ENCODE results near the gene RHOF. TPM values are rescaled to one million over a fixed set of nuclear protein-coding genes. Genes with fewer than 3 reads are reported as not detected.

The RHOF gene
- total RNA-seq, 2 experiments from 2014 or later, result 100.0 to 105 TPM

GRCh38 chr12:121740847-121741246 is 52.6 kb downstream of the RHOF start:
- H3K36me3 Mint-ChIP-seq (ENCODE audit: low read depth), result peaks cover 3% of the 10 kb centered on the region
- ChIA-PET CTCF (interaction anchor here (0.6 to 0.9 kb wide), 2 partner anchors 28 to 114 kb away, joined by 3 read pairs; partner anchors contain the start of gene TMEM120B), POLR2A (no interaction called here)
- H3K4me3 Mint-ChIP-seq, result no peak overlapping the region
- H3K9me3 Mint-ChIP-seq (ENCODE audit: low read depth), result no peaks in the 10 kb centered on the region
- no peak for ATAC-seq
- intact Hi-C loops (cut with DNase I, micrococcal nuclease), result no loop called here
- no peak for DNase-seq
- H3K27me3 Mint-ChIP-seq, result no peaks in the 10 kb centered on the region
- no peak overlapping the region for H3K27ac Mint-ChIP-seq
- H3K4me1 Mint-ChIP-seq, result peaks cover 2% of the 10 kb centered on the region

DNA sequence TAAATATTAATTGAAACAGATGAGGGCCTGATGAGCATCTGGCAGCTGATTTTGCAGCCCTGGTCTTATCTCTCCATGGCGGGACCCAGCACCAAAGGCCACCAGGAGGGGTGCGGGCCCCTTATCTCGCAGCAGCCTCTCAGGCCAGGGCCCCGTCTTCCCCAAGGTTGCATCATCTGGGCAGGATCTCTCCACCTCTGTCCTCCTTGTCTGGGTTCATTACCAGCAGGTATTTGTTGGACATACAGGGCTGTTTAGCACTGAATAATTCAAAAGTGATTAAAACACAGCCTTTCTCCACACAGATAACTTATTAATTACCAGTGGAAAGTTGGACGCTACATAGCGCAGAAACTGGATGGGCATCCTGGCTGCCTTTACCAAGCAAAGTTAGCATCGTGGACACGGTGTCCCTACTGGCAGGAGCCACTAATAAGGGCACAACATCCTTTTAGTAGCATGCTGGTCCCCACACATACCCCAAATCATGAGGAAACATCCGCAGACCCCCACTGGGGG is 55.1 kb downstream of the RHOF start:
- intact Hi-C loops (cut with DNase I, micrococcal nuclease), result no loop called here
- no peak for ATAC-seq
- no peak overlapping the region for H3K4me3 Mint-ChIP-seq
- H3K27me3 Mint-ChIP-seq, result no peaks in the 10 kb centered on the region
- no peak for DNase-seq
- peaks cover 2% of the 10 kb centered on the region for H3K4me1 Mint-ChIP-seq
- H3K27ac Mint-ChIP-seq, result no peak overlapping the region
- H3K9me3 Mint-ChIP-seq (ENCODE audit: low read depth), result no peaks in the 10 kb centered on the region
- H3K36me3 Mint-ChIP-seq (ENCODE audit: low read depth), result no peaks in the 10 kb centered on the region
- CTCF ChIA-PET, result interaction anchor here (0.7 kb wide), 1 partner anchor 147 kb away, joined by 3 read pairs; no protein-coding TSS in a partner anchor
- POLR2A ChIA-PET, result no interaction called here

GRCh38 chr12:121733849-121734248 is 59.6 kb downstream of the RHOF start:
- no peaks in the 10 kb centered on the region for H3K36me3 Mint-ChIP-seq (ENCODE audit: low read depth)
- no peaks in the 10 kb centered on the region for H3K27me3 Mint-ChIP-seq
- intact Hi-C loops (cut with DNase I, micrococcal nuclease), result no loop called here
- ChIA-PET POLR2A (interaction anchor here (0.7 kb wide), 1 partner anchor 178 kb away, joined by 3 read pairs; no protein-coding TSS in a partner anchor), CTCF (no interaction called here)
- no peak overlapping the region for H3K27ac Mint-ChIP-seq
- DNase-seq (no peak), ATAC-seq (no peak)
- no peaks in the 10 kb centered on the region for H3K4me1 Mint-ChIP-seq
- H3K4me3 Mint-ChIP-seq, result no peak overlapping the region
- no peaks in the 10 kb centered on the region for H3K9me3 Mint-ChIP-seq (ENCODE audit: low read depth)

GRCh38 chr12:121731473-121731872 is 62.0 kb downstream of the RHOF start:
- CTCF ChIA-PET, result no interaction called here
- Mint-ChIP-seq H3K27ac (no peak overlapping the region), H3K36me3 (ENCODE audit: low read depth) (no peaks in the 10 kb centered on the region), H3K4me3 (no peak overlapping the region), H3K27me3 (no peaks in the 10 kb centered on the region), H3K4me1 (no peaks in the 10 kb centered on the region), H3K9me3 (ENCODE audit: low read depth) (no peaks in the 10 kb centered on the region)
- DNase-seq, result no peak
- intact Hi-C loops (cut with DNase I, micrococcal nuclease), result no loop called here
- POLR2A ChIA-PET, result no interaction called here
- ATAC-seq, result no peak

DNA sequence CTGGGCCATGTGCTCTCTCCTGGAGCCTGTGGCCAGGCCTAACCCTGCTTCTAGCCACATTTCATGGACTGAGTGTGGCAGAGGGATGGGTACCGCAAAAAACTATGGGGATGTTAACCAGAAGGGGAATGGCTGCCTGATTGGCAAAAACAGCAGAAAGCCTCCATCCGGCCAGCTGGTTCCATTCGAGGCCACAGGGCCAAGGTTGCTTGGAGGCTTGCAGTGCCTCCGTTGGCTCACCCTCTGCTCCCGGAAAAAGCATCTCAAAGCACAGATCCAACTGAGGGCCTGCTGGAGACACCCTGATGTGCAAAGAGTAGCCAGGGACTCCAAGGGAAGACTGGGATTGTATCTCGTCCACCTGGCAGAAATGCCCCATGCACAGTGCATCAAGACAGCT is 64.5 kb downstream of the RHOF start:
- intact Hi-C loops (cut with DNase I, micrococcal nuclease), result no loop called here
- DNase-seq, result no peak
- Mint-ChIP-seq H3K9me3 (ENCODE audit: low read depth) (no peaks in the 10 kb centered on the region), H3K4me3 (no peak overlapping the region), H3K27me3 (no peaks in the 10 kb centered on the region), H3K4me1 (no peaks in the 10 kb centered on the region), H3K36me3 (ENCODE audit: low read depth) (peaks cover 3% of the 10 kb centered on the region), H3K27ac (no peak overlapping the region)
- no peak for ATAC-seq
- ChIA-PET CTCF (interaction anchor here (1.0 kb wide), 1 partner anchor 11 kb away, joined by 3 read pairs; no protein-coding TSS in a partner anchor), POLR2A (no interaction called here)

Other genes with a start within 250 kb of the RHOF start
- 10 to 100 TPM; 39.2 to 48.7 TPM for gene KDM2B, start 212.7 kb downstream of the RHOF start, total RNA-seq
- 10 to 100 TPM; 29.4 to 35.9 TPM for gene ORAI1, start 167.2 kb downstream of the RHOF start, total RNA-seq
- gene MORN3, start 124.0 kb downstream of the RHOF start, total RNA-seq, result 1 to 10 TPM; 2.0 to 2.6 TPM
- gene TMEM120B, start 80.9 kb downstream of the RHOF start, total RNA-seq, result 10 to 100 TPM in 1 of 2 experiments, 1 to 10 TPM in 1; 8.8 to 11.7 TPM
- gene SETD1B, start 10.3 kb upstream of the RHOF start, total RNA-seq, result 10 to 100 TPM; 13.7 to 14.0 TPM
- not detected for gene HPD, start 65.2 kb upstream of the RHOF start, total RNA-seq
- 10 to 100 TPM; 50.4 to 56.2 TPM for gene PSMD9, start 95.1 kb upstream of the RHOF start, total RNA-seq
- gene CFAP251, start 124.9 kb upstream of the RHOF start, total RNA-seq, result under 1 TPM; 0.59 to 0.65 TPM
- 1 to 10 TPM; 6.4 to 6.6 TPM for gene BCL7A, start 228.2 kb upstream of the RHOF start, total RNA-seq

All from activated CD4-positive, alpha-beta T cell treated with anti-CD3 and anti-CD28 coated beads for 36 hours (primary cell).